Measurements from ENCODE around the gene MATN1. TPM values are rescaled to one million over a fixed set of nuclear protein-coding genes. Genes with fewer than 3 reads are reported as not detected.

MATN1 gene
- polyA plus RNA-seq, 1 experiment, result 0.12 TPM

DNA sequence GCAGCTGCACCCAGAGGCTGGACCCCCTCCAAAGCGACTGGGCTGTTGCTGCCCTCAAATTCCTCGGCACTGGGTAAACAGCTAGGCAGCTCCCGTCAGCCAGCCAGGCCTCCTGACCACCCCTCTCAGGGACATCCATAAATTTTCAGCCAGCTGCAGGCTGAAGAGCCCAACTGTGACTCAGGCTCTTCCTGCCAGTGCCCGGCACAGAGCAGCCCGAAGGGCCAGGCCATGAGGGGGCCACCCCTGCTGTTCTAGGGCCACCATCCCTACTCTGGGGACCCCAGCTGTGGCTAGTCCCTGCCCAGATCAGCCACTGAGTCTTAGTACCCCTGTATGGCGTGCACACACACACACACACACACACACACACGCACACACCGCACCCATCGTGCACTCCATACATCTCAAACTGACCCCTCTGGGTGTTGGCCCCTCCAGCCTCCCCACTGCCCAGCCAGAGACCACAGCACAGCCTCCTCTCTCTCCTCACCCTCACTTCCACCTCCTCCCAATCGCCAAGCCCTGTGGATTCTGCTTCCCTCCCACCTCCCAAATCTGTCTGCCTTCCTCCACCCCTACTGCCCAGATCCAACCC, 40.4 kb upstream of the MATN1 start:
- peaks cover 7% of the 10 kb centered on the region for H3K9me3 ChIP-seq (ENCODE audit: control insufficient read depth, insufficient read depth, low read length)
- no peak overlapping the region for H3K27ac ChIP-seq (ENCODE audit: low read depth, low read length)
- peaks cover 5% of the 10 kb centered on the region for H3K27me3 ChIP-seq (ENCODE audit: control insufficient read depth, insufficient read depth, low read length)
- H3K4me3 ChIP-seq (ENCODE audit: low read depth, low read length), result no peak overlapping the region
- TF ChIP-seq, protein P1, sequence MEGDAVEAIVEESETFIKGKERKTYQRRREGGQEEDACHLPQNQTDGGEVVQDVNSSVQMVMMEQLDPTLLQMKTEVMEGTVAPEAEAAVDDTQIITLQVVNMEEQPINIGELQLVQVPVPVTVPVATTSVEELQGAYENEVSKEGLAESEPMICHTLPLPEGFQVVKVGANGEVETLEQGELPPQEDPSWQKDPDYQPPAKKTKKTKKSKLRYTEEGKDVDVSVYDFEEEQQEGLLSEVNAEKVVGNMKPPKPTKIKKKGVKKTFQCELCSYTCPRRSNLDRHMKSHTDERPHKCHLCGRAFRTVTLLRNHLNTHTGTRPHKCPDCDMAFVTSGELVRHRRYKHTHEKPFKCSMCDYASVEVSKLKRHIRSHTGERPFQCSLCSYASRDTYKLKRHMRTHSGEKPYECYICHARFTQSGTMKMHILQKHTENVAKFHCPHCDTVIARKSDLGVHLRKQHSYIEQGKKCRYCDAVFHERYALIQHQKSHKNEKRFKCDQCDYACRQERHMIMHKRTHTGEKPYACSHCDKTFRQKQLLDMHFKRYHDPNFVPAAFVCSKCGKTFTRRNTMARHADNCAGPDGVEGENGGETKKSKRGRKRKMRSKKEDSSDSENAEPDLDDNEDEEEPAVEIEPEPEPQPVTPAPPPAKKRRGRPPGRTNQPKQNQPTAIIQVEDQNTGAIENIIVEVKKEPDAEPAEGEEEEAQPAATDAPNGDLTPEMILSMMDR (IDR thresholded peaks at IDR 0.05; ENCODE audit: low read depth, low read length), result no peak
- ChIA-PET POLR2A (no interaction called here), CTCF (interaction anchor here (2.4 to 5.3 kb wide), 2 partner anchors 15 to 44 kb away, joined by 16 to 31 read pairs; no protein-coding TSS in a partner anchor)
- no peak for DNase-seq (ENCODE audit: low read depth, low spot score)

DNA sequence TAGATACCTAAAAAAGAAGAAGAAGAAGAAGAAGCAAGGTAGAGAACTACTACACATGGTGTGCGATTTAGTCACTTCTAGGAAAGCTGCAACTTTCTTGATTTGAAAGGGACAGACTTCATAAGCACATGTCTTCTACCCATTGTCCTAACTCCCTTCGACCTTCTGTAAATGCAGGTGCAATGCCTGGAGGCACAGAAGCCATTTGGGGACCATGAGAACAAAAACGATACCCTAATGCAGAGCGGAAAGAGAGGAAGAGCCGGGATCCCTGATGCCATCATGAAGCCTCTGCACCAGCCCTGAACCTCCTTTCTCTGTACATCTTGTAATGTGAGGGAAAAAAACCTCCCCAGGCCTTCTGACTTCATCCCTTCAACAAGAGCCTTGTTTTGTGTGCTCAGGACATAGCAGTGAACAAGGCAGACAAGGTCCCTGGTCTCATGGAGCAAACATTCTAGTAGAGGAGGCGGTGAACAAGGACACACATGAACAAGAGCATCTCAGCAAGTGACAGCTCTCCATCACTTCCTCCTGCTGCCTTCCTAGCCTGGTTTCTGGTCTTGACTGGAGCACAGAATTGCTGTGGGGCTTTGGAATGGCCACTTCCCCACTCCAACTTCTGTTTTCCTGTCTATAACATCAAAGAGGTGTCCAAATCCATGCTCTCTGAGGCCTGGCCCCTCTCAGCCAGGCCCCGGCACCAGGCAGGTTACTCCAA, 39.7 kb upstream of the MATN1 start:
- Histone ChIP-seq H3K27me3 (ENCODE audit: control insufficient read depth, insufficient read depth, low read length) (peaks cover 5% of the 10 kb centered on the region), H3K9me3 (ENCODE audit: control insufficient read depth, insufficient read depth, low read length) (peaks cover 7% of the 10 kb centered on the region), H3K27ac (ENCODE audit: low read depth, low read length) (no peak overlapping the region), H3K4me3 (ENCODE audit: low read depth, low read length) (no peak overlapping the region)
- DNase-seq (ENCODE audit: low read depth, low spot score), result no peak
- CTCF ChIA-PET, result interaction anchor here (0.6 to 5.3 kb wide), 3 partner anchors 16 to 44 kb away, joined by 3 to 31 read pairs (median 16); no protein-coding TSS in a partner anchor
- TF ChIP-seq, protein P1 (IDR thresholded peaks at IDR 0.05; ENCODE audit: low read depth, low read length), result no peak
- POLR2A ChIA-PET, result no interaction called here

DNA sequence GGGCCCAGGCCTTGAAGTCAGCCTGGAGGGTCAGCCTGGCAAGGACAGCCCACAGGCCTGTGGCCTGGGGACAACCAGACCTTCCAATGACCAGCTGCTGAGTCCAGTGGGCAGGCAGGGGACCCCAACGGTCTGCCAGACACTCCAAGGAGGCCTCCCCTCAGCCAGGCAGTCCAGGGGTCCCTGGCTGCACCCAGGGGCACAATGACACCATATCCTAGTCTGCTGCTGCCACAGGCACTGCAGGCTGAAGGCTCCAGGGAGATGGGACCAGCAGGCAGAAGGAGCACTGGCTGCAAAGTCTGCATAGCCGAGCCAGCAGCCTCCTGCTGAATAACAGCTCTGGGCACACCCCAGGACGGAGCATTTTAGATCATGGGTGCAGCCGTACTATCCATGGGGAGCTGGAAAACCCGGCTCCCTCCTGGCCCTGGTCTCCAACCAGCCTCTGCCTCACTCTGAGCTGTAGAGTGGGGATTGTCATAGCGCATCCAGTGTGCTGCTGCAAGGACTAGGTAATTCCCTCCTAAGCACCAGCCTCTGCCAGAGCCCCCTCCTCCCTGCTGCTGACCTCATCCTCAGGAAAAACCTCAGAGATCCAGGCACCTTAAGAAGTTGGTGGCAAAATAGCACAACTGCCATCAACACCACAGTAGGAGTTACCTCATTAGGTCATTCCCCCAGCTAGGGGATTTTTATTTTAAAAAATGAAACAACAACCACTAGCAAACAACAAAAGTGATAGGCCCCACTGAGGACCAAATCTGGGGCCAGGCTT, 39.0 kb upstream of the MATN1 start:
- Histone ChIP-seq H3K4me3 (ENCODE audit: low read depth, low read length) (no peak overlapping the region), H3K9me3 (ENCODE audit: control insufficient read depth, insufficient read depth, low read length) (peaks cover 7% of the 10 kb centered on the region), H3K27ac (ENCODE audit: low read depth, low read length) (no peak overlapping the region), H3K27me3 (ENCODE audit: control insufficient read depth, insufficient read depth, low read length) (peaks cover 5% of the 10 kb centered on the region)
- TF ChIP-seq, protein P1 (IDR thresholded peaks at IDR 0.05; ENCODE audit: low read depth, low read length), result no peak
- no peak for DNase-seq (ENCODE audit: low read depth, low spot score)
- ChIA-PET CTCF (interaction anchor here (0.6 to 5.3 kb wide), 4 partner anchors 17 to 44 kb away, joined by 3 to 31 read pairs (median 10); no protein-coding TSS in a partner anchor), POLR2A (no interaction called here)

DNA sequence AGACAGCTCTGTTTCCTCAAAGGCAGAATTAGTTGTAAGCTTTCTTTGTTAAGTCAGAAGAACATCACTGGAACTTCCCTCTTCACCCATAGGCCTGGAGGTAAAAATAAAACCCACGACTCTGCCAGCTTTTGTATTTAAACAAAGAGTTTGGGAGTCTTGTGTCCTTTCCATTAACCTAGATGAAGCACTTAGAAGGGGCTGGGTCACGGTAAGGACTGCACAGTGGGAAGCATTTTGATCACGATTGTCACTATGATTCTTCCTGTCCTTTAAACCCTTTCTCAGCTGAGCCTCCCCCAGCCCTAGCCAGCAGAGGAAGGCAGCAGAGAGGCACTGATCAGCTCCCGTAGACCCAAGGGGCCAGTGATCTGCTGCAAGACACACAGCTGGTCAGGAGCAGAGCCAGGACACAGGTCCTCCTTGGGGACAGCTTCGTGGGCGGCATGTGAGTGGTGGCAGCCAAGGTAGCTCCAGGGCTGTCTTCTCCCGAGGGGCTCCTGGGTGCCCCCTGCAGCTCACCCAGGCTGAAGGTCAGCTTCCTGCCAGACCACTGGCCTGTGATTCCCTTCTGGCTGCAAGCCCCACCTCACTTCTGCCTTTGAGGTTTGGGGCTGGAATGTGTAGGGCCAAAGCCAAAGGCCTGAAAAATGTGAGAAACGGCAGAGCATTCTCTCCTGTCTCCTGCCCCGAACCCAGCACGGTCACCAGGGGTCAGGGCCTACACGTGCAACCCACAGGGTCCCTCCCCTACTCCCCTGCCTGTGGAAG, 38.2 kb upstream of the MATN1 start:
- peaks cover 5% of the 10 kb centered on the region for H3K27me3 ChIP-seq (ENCODE audit: control insufficient read depth, insufficient read depth, low read length)
- no peak overlapping the region for H3K4me3 ChIP-seq (ENCODE audit: low read depth, low read length)
- peaks cover 7% of the 10 kb centered on the region for H3K9me3 ChIP-seq (ENCODE audit: control insufficient read depth, insufficient read depth, low read length)
- DNase-seq (ENCODE audit: low read depth, low spot score), result no peak
- H3K27ac ChIP-seq (ENCODE audit: low read depth, low read length), result no peak overlapping the region
- TF ChIP-seq, protein P1 (IDR thresholded peaks at IDR 0.05; ENCODE audit: low read depth, low read length), result no peak
- ChIA-PET POLR2A (interaction anchor here (0.6 kb wide), 1 partner anchor 10 kb away, joined by 7 read pairs; no protein-coding TSS in a partner anchor), CTCF (interaction anchor here (1.0 to 5.3 kb wide), 6 partner anchors 17 to 167 kb away, joined by 3 to 31 read pairs (median 4); no protein-coding TSS in a partner anchor)
